Stomach (tissue), 9 donors: ENCODE results near the gene MYCBPAP. TPM values are rescaled to one million over a fixed set of nuclear protein-coding genes. Genes with fewer than 3 reads are reported as not detected.

Experiments used
- DNase-seq, 2 donors: peaks; one replicate each; pipeline versions ENCODE4 v3.0.0 to v3.0.0-alpha.2; 2013 to 2019
- H3K27ac ChIP-seq, 5 donors: fragments of 200-600 bp in 4 of 5; sonication (generic) in 4 of 5; one replicate each; pipeline ENCODE4 v1.5.1; 2013 to 2019; ENCODE audit warnings: mild to moderate bottlenecking in 1 of 5, moderate library complexity in 1 of 5
- H3K27me3 ChIP-seq, 3 donors: fragments of 200-600 bp; sonication (generic); one replicate each; pipeline ENCODE4 v1.5.1; 2017 to 2019; ENCODE audit warnings: mixed run types in 1 of 3
- H3K36me3 ChIP-seq, 4 donors: fragments of 200-600 bp; sonication (generic); 1 replicate in 3 of 4; 2 replicates in 1 of 4; pipeline ENCODE4 v1.5.1; 2016 to 2019
- H3K4me1 ChIP-seq, 4 donors: fragments of 200-600 bp; sonication (generic); one replicate each; pipeline ENCODE4 v1.5.1; 2016 to 2019
- H3K4me3 ChIP-seq, 4 donors: fragments of 200-600 bp; sonication (generic) in 3 of 4; one replicate each; pipeline ENCODE4 v1.5.1; 2016 to 2019; ENCODE audit warnings: mild to moderate bottlenecking in 1 of 4
- H3K9me3 ChIP-seq, 4 donors: fragments of 200-600 bp; sonication (generic); one replicate each; pipeline ENCODE4 v1.5.1; 2016 to 2019
- CTCF ChIP-seq, 7 experiments: fragments of 450-650 bp in 4 of 7; fragments of 200-600 bp in 3 of 7; sonication (generic) in 3 of 7; IDR thresholded peaks; one replicate each; pipeline ENCODE4 v1.5.1; 2016 to 2019; ENCODE audit warnings: antibody characterized with exemption in 7 of 7, control low read depth in 2 of 7, mild to moderate bottlenecking in 1 of 7
- EP300 ChIP-seq: sonication (generic); formaldehyde crosslinking; IDR thresholded peaks from one replicate; pipeline ENCODE4 v1.6.1; 2017; ENCODE audit warnings: antibody characterized with exemption
- POLR2A ChIP-seq, 4 donors: fragments of 450-650 bp; IDR thresholded peaks; one replicate each; pipeline ENCODE4 v1.6.1; 2016; ENCODE audit warnings: antibody characterized with exemption in 4 of 4, control low read depth in 2 of 4, mild to moderate bottlenecking in 1 of 4, moderate library complexity in 1 of 4
- POLR2AphosphoS5 ChIP-seq, 3 donors: sonication (generic); formaldehyde crosslinking; IDR thresholded peaks; one replicate each; pipeline ENCODE4 v1.6.1; 2016; ENCODE audit warnings: antibody characterized with exemption in 3 of 3
- WGBS, 5 donors: extraction: QIAGEN DNeasy Blood & Tissue Kit in 3 of 5; methylation state at CpG; one replicate each; pipeline versions ENCODE4 v1.1.5 to v1.1.7; 2013 to 2018; 5-methylcytosine and 5-hydroxymethylcytosine counted together
- intact Hi-C: fragments of 100-400 bp; cut with DNase I; formaldehyde crosslinking; loops from one replicate; pipeline ENCODE4 v1.15.1; 2023; ENCODE audit warnings: low total_unique reads
- polyA plus RNA-seq, 3 donors: library from polyadenylated mRNA; stranded (reverse); fragments of 200-250 nt; gene quantifications; one replicate each; pipeline ENCODE4 v1.2.3, GENCODE V29; 2013
- total RNA-seq, 5 donors: library from RNA; depleted of rRNA; stranded (reverse); fragments of >200 nt; gene quantifications; one replicate each; pipeline versions ENCODE4 v1.1.0 to v1.2.3, GENCODE V29; 2014 to 2016
- donor health status: healthy with polysubstance abuse.
- donor health status: Bipolar disorder and iron deficiency.
- donor health status: healthy.

MYCBPAP gene
- total and polyA plus RNA-seq, 8 donors, result 0.25 to 2.7 (median 1.1) TPM; not detected in 3

DNA sequence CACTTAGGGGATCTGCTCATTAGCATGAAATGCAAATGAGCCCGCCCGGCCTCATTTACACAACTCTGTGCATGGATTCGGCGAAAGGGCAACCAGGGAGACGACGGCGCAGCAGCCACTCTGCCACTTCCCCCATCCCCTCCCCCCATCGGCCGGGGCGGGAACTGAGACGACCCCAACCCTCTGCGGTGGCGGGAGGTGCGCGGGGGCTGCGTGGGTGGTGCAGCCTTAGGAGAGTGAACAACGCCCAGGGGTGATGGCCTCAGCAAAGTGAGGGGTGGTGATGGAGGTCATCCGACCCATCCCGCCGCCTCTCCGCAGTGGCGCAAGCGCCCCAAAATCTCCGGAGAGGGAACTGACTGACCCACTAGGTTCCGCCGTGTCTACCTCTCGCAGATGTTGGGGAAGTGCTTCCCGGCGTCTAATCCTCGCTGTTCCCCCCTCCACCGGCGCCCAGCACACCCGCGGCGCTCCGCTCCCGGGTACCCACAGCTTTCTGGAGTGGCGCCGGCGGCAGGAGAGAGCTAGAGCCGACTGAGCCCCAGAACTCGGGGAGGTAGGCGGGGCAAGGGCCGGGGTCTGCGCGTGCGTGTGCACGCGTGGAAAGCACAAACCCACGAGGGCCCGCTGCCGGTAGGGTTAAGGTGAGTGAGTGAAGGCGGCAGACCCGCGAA, 50.8 kb downstream of the MYCBPAP start:
- peaks cover 6 to 70% (median 53%) of the 10 kb centered on the region in 3 donors for H3K27me3 ChIP-seq
- TF ChIP-seq POLR2A (IDR thresholded peaks at IDR 0.05) (no peak), POLR2AphosphoS5 (IDR thresholded peaks at IDR 0.05) (no peak), CTCF (IDR thresholded peaks at IDR 0.05) (no peak), EP300 (no peak)
- H3K4me3 ChIP-seq, result peak overlapping the region; percentile 20 to 76 (median 40)
- intact Hi-C loops, result no loop called here
- peak in 1 of 2 donors; percentile 65 for DNase-seq
- H3K4me1 ChIP-seq, result peaks cover 37 to 58% (median 43%) of the 10 kb centered on the region in 4 donors
- WGBS, 5 donors, result 1 to 5% (median 3%) methylated on average over 37 to 55 of the region's 55 CpGs
- no peaks in the 10 kb centered on the region for H3K9me3 ChIP-seq
- peaks cover 3 to 20% (median 16%) of the 10 kb centered on the region in 4 donors for H3K36me3 ChIP-seq
- H3K27ac ChIP-seq, result no peak overlapping the region

DNA sequence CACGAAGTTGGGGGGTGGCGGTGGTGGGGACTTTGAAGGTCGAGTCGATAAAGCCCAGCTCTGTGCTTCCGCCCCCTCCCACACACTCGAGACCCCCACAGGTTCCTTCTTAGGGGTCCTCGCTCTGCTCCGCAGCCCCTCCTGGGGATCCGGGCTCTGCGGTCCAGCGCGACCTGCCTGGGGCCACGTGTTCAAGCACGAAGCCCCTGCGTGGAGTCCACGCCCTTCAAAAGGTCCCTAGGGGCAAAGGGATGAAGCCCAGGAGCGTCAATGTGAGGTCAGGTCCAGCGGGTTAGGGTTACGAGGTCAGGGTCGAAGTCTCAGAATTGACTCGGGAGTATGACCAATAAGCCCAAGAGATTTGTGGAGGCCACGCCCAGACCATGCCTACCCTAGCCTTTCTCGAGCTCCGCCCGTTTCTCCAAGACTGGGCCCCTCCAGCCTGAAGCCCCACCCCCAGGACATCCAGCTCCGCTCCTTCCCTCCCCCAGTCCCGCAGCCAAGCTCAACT, 51.5 kb downstream of the MYCBPAP start:
- H3K27ac ChIP-seq, result no peak overlapping the region
- peaks cover 3 to 15% (median 14%) of the 10 kb centered on the region in 4 donors for H3K36me3 ChIP-seq
- TF ChIP-seq POLR2AphosphoS5 (IDR thresholded peaks at IDR 0.05) (no peak), CTCF (IDR thresholded peaks at IDR 0.05) (no peak), EP300 (no peak), POLR2A (IDR thresholded peaks at IDR 0.05) (no peak)
- peaks cover 40 to 65% (median 47%) of the 10 kb centered on the region in 4 donors for H3K4me1 ChIP-seq
- peaks cover 6 to 76% (median 60%) of the 10 kb centered on the region in 3 donors for H3K27me3 ChIP-seq
- 2 to 6% (median 4%) methylated on average over 20 to 27 of the region's 27 CpGs for WGBS, 5 donors
- DNase-seq, result peak; percentile 53 to 88
- no peaks in the 10 kb centered on the region for H3K9me3 ChIP-seq
- peak overlapping the region; percentile 55 to 76 (median 58) for H3K4me3 ChIP-seq
- intact Hi-C loops, result no loop called here

DNA sequence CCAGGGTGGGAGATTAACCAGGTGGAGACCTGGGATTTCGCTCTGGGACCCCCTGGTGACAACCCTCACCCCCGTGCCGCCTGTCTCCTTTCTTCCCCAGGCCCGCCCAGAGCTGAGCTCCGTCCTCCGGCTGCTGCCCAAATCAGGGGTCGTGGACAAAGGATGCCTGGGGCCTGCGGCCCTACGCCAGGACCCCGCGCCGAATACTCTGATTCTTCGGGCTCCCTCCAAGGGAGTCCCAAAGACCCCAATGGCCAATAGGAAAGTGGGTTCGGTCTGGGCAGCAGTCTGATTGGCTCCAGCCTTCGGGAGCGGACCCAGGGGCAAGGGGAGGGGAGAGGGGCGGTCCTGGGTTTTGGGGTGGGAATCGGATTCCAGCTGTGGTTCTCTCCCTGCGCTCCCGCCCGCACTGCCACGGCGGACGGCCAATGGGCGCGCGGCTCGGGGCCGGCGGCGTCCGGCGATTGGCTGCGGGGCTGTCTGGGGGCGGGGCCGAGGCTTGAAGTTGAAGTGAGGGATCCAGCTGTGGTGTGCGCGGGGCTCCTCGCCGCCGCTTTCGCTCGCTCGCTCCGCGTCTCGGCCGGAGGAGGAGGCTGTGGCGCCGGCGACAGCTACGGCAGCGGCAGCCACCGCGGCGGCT, 52.1 kb downstream of the MYCBPAP start, which contains the start of gene CACNA1G:
TSS of gene CACNA1G (plus strand) at position 531 of the 640 bp plus-strand sequence. CDS start 745 bp downstream, outside the sequence.
- Histone ChIP-seq H3K9me3 (no peaks in the 10 kb centered on the region), H3K4me3 (peak within 1 kb of the TSS; percentile 55 to 76 (median 58)), H3K4me1 (peaks cover 46 to 70% (median 53%) of the 10 kb centered on the region in 4 donors), H3K27me3 (peaks cover 6 to 82% (median 63%) of the 10 kb centered on the region in 3 donors), H3K36me3 (peaks cover 3 to 10% (median 10%) of the 10 kb centered on the region in 4 donors), H3K27ac (peak within 1 kb of the TSS in 1 of 5 donors; percentile 34)
- TF ChIP-seq POLR2A (IDR thresholded peaks at IDR 0.05), result no peak
- no peak for TF ChIP-seq CTCF (IDR thresholded peaks at IDR 0.05)
- TF ChIP-seq EP300, result no peak
- no peak for TF ChIP-seq POLR2AphosphoS5 (IDR thresholded peaks at IDR 0.05)
- 0 to 3% (median 1%) methylated on average over 24 to 56 of the region's 56 CpGs for WGBS, 5 donors
- peak; percentile 88 to 97 for DNase-seq
- intact Hi-C loops, result no loop called here

- Histone ChIP-seq H3K27me3 (peaks cover 6 to 90% (median 63%) of the 10 kb centered on the region in 3 donors), H3K9me3 (no peaks in the 10 kb centered on the region), H3K4me1 (peaks cover 49 to 77% (median 60%) of the 10 kb centered on the region in 4 donors), H3K36me3 (peaks cover 0 to 2% (median 1%) of the 10 kb centered on the region in 4 donors), H3K4me3 (peak overlapping the region; percentile 55 to 76 (median 58)), H3K27ac (peak overlapping the region in 1 of 5 donors; percentile 34)
- TF ChIP-seq CTCF (IDR thresholded peaks at IDR 0.05) (no peak), POLR2AphosphoS5 (IDR thresholded peaks at IDR 0.05) (no peak), POLR2A (IDR thresholded peaks at IDR 0.05) (no peak), EP300 (no peak)
- no peak for DNase-seq
- WGBS, 5 donors, result 0 to 4% (median 1%) methylated on average over 33 to 87 of the region's 88 CpGs
- intact Hi-C loops, result no loop called here
These were observed 52.9 kb downstream of the MYCBPAP start for GRCh38 chr17:50560931-50561745.
